Activated naive CD4-positive, alpha-beta T cell treated with anti-CD3 and anti-CD28 coated beads for 36 hours (primary cell): ENCODE measurements around the gene GINS2. TPM values are rescaled to one million over a fixed set of nuclear protein-coding genes. Genes with fewer than 3 reads are reported as not detected.

Experiments used
- CTCF ChIA-PET: fragments of 350-600 bp; sonication (Branson Sonifier 250); formaldehyde crosslinking; loops from one replicate; lab custom pipeline; 2021; ENCODE audit warnings: antibody characterized with exemption; lab: Charles Lee
- DNase-seq: peaks from one replicate; pipeline ENCODE4 v3.0.0-alpha.2; 2020
- H3K27ac Mint-ChIP-seq: one replicate; pipeline ENCODE4 v1.8.0; 2021; ENCODE audit warnings: mild to moderate bottlenecking, mixed read lengths
- H3K27me3 Mint-ChIP-seq: one replicate; pipeline ENCODE4 v1.8.0; 2021; ENCODE audit warnings: low read depth, mixed read lengths
- H3K36me3 Mint-ChIP-seq: one replicate; pipeline ENCODE4 v1.8.0; 2021; ENCODE audit warnings: low read depth, mixed read lengths
- H3K4me1 Mint-ChIP-seq: one replicate; pipeline ENCODE4 v1.8.0; 2021; ENCODE audit warnings: low read depth, mixed read lengths
- H3K4me3 Mint-ChIP-seq: one replicate; pipeline ENCODE4 v1.8.0; 2021; ENCODE audit warnings: mild to moderate bottlenecking, moderate library complexity, mixed read lengths
- H3K9me3 Mint-ChIP-seq: one replicate; pipeline ENCODE4 v1.8.0; 2021; ENCODE audit warnings: mixed read lengths
- intact Hi-C: fragments of 100-400 bp; cut with micrococcal nuclease; formaldehyde crosslinking; loops from one replicate; pipeline ENCODE4 v1.15.1; 2023
- total RNA-seq, 2 experiments: library from RNA; stranded (reverse); gene quantifications; one replicate each; pipeline ENCODE4 v1.2.3, GENCODE V29; 2021

Gene GINS2
- total RNA-seq, 2 experiments from 2014 or later = 60.7 to 66.6 TPM

GRCh38 chr16:85715169-85716021 lies 26.6 kb upstream of the GINS2 start:
- no peak overlapping the region for H3K4me3 Mint-ChIP-seq
- H3K27me3 Mint-ChIP-seq = peaks cover 5% of the 10 kb centered on the region
- intact Hi-C loops = loop anchor here (1.0 to 10.0 kb wide), 3 partner anchors 38 to 321 kb away; no protein-coding TSS in a partner anchor
- no peak overlapping the region for H3K27ac Mint-ChIP-seq
- H3K9me3 Mint-ChIP-seq = peaks cover 7% of the 10 kb centered on the region
- CTCF ChIA-PET = interaction anchor here (0.6 to 3.2 kb wide), 8 partner anchors 10 to 296 kb away, joined by 3 to 34 read pairs (median 4); no protein-coding TSS in a partner anchor
- peaks cover 11% of the 10 kb centered on the region for H3K4me1 Mint-ChIP-seq
- no peaks in the 10 kb centered on the region for H3K36me3 Mint-ChIP-seq
- no peak for DNase-seq

- no peak for DNase-seq
- peaks cover 3% of the 10 kb centered on the region for H3K27me3 Mint-ChIP-seq
- H3K4me1 Mint-ChIP-seq = peaks cover 8% of the 10 kb centered on the region
- H3K27ac Mint-ChIP-seq = no peak overlapping the region
- intact Hi-C loops = loop anchor here (10.0 kb wide), 1 partner anchor 318 kb away; no protein-coding TSS in a partner anchor
- H3K9me3 Mint-ChIP-seq = peaks cover 7% of the 10 kb centered on the region
- no peaks in the 10 kb centered on the region for H3K36me3 Mint-ChIP-seq
- H3K4me3 Mint-ChIP-seq = no peak overlapping the region
- CTCF ChIA-PET = no interaction called here
Measured at GRCh38 chr16:85712801-85713200, 24.0 kb upstream of the GINS2 start.

- H3K4me1 Mint-ChIP-seq = peaks cover 7% of the 10 kb centered on the region
- no peaks in the 10 kb centered on the region for H3K27me3 Mint-ChIP-seq
- H3K4me3 Mint-ChIP-seq = no peak overlapping the region
- H3K27ac Mint-ChIP-seq = no peak overlapping the region
- intact Hi-C loops = loop anchor here (10.0 kb wide), 1 partner anchor 317 kb away; no protein-coding TSS in a partner anchor
- H3K36me3 Mint-ChIP-seq = no peaks in the 10 kb centered on the region
- no peak for DNase-seq
- CTCF ChIA-PET = interaction anchor here (0.8 kb wide), 1 partner anchor 283 kb away, joined by 4 read pairs; no protein-coding TSS in a partner anchor
- peaks cover 7% of the 10 kb centered on the region for H3K9me3 Mint-ChIP-seq
Measured at GRCh38 chr16:85711982-85712587, 23.3 kb upstream of the GINS2 start.

GRCh38 chr16:85710732-85711131 lies 22.0 kb upstream of the GINS2 start:
- CTCF ChIA-PET = no interaction called here
- Mint-ChIP-seq H3K27me3 (no peaks in the 10 kb centered on the region), H3K27ac (no peak overlapping the region), H3K36me3 (no peaks in the 10 kb centered on the region), H3K4me3 (no peak overlapping the region), H3K9me3 (peaks cover 7% of the 10 kb centered on the region), H3K4me1 (peaks cover 4% of the 10 kb centered on the region)
- no peak for DNase-seq
- intact Hi-C loops = loop anchor here (10.0 kb wide), 1 partner anchor 316 kb away; no protein-coding TSS in a partner anchor

- no peaks in the 10 kb centered on the region for H3K4me1 Mint-ChIP-seq
- H3K9me3 Mint-ChIP-seq = peaks cover 7% of the 10 kb centered on the region
- no peaks in the 10 kb centered on the region for H3K27me3 Mint-ChIP-seq
- no peaks in the 10 kb centered on the region for H3K36me3 Mint-ChIP-seq
- intact Hi-C loops = loop anchor here (10.0 kb wide), 1 partner anchor 315 kb away; no protein-coding TSS in a partner anchor
- no peak for DNase-seq
- no peak overlapping the region for H3K27ac Mint-ChIP-seq
- H3K4me3 Mint-ChIP-seq = no peak overlapping the region
- CTCF ChIA-PET = no interaction called here
Measured at GRCh38 chr16:85709766-85710585, 21.2 kb upstream of the GINS2 start.

GRCh38 chr16:85708338-85708737 lies 19.6 kb upstream of the GINS2 start:
- no peak overlapping the region for H3K4me3 Mint-ChIP-seq
- CTCF ChIA-PET = no interaction called here
- no peaks in the 10 kb centered on the region for H3K36me3 Mint-ChIP-seq
- peaks cover 7% of the 10 kb centered on the region for H3K9me3 Mint-ChIP-seq
- no peaks in the 10 kb centered on the region for H3K4me1 Mint-ChIP-seq
- DNase-seq = no peak
- H3K27me3 Mint-ChIP-seq = no peaks in the 10 kb centered on the region
- no peak overlapping the region for H3K27ac Mint-ChIP-seq
- intact Hi-C loops = no loop called here

GRCh38 chr16:85707528-85708095 lies 18.9 kb upstream of the GINS2 start:
- Mint-ChIP-seq H3K27ac (no peak overlapping the region), H3K4me3 (no peak overlapping the region), H3K27me3 (no peaks in the 10 kb centered on the region), H3K9me3 (peaks cover 5% of the 10 kb centered on the region), H3K4me1 (no peaks in the 10 kb centered on the region), H3K36me3 (no peaks in the 10 kb centered on the region)
- CTCF ChIA-PET = interaction anchor here (0.6 kb wide), 1 partner anchor 12 kb away, joined by 4 read pairs; no protein-coding TSS in a partner anchor
- DNase-seq = no peak
- intact Hi-C loops = no loop called here

- H3K36me3 Mint-ChIP-seq = no peaks in the 10 kb centered on the region
- CTCF ChIA-PET = interaction anchor here (0.6 to 0.8 kb wide), 2 partner anchors 11 to 38 kb away, joined by 3 read pairs; no protein-coding TSS in a partner anchor
- no peak for DNase-seq
- H3K27me3 Mint-ChIP-seq = no peaks in the 10 kb centered on the region
- H3K27ac Mint-ChIP-seq = no peak overlapping the region
- no peaks in the 10 kb centered on the region for H3K4me1 Mint-ChIP-seq
- no peaks in the 10 kb centered on the region for H3K9me3 Mint-ChIP-seq
- intact Hi-C loops = no loop called here
- H3K4me3 Mint-ChIP-seq = no peak overlapping the region
Measured at GRCh38 chr16:85706449-85707034, 17.8 kb upstream of the GINS2 start.

- DNase-seq = no peak
- Mint-ChIP-seq H3K27ac (no peak overlapping the region), H3K4me1 (no peaks in the 10 kb centered on the region), H3K36me3 (no peaks in the 10 kb centered on the region), H3K9me3 (no peaks in the 10 kb centered on the region), H3K27me3 (no peaks in the 10 kb centered on the region), H3K4me3 (no peak overlapping the region)
- intact Hi-C loops = no loop called here
- CTCF ChIA-PET = interaction anchor here (0.7 kb wide), 1 partner anchor 89 kb away, joined by 3 read pairs; no protein-coding TSS in a partner anchor
Measured at GRCh38 chr16:85704900-85705846, 16.4 kb upstream of the GINS2 start.

GRCh38 chr16:85704011-85704410 lies 15.3 kb upstream of the GINS2 start:
- Mint-ChIP-seq H3K9me3 (no peaks in the 10 kb centered on the region), H3K36me3 (no peaks in the 10 kb centered on the region), H3K27me3 (no peaks in the 10 kb centered on the region), H3K27ac (no peak overlapping the region), H3K4me1 (no peaks in the 10 kb centered on the region), H3K4me3 (no peak overlapping the region)
- DNase-seq = no peak
- intact Hi-C loops = no loop called here
- CTCF ChIA-PET = interaction anchor here (0.9 to 1.7 kb wide), 2 partner anchors 12 to 87 kb away, joined by 4 to 6 read pairs; no protein-coding TSS in a partner anchor
